Prostate gland (tissue), 2 donors: ENCODE data around the gene IRGQ.

Experiments
- CTCF ChIP-seq, 4 experiments: fragments of 200-600 bp in 2 of 4; fragments of 450-650 bp in 2 of 4; sonication (generic) in 2 of 4; IDR thresholded peaks; 1 replicate in 3 of 4; 2 replicates in 1 of 4; pipeline ENCODE4 v1.5.1; 2016 to 2019; ENCODE audit warnings: antibody characterized with exemption in 4 of 4, mild to moderate bottlenecking in 2 of 4, moderate library complexity in 2 of 4
- POLR2A ChIP-seq: fragments of 450-650 bp; IDR thresholded peaks from one replicate; pipeline ENCODE4 v1.6.1; 2016; ENCODE audit warnings: antibody characterized with exemption, mild to moderate bottlenecking
- POLR2AphosphoS5 ChIP-seq: sonication (generic); formaldehyde crosslinking; IDR thresholded peaks from one replicate; pipeline ENCODE4 v1.6.1; 2017; ENCODE audit warnings: antibody characterized with exemption

- TF ChIP-seq POLR2A (no peak), CTCF (IDR thresholded peaks at IDR 0.05) (no peak), POLR2AphosphoS5 (no peak)
These were observed 17.1 kb downstream of the IRGQ start for GRCh38 chr19:43578787-43579186.
